HG03469 (cell line): Measurements from ENCODE around the gene RASA3.
"Not testable (repeated sequence)": the region's sequence is repeated elsewhere in the genome, so short reads cannot be mapped to it uniquely, and the experiment has no call there.

Experiments
- ATAC-seq: cut with Tn5 transposase; IDR thresholded peaks from one replicate; pipeline ENCODE4 v1.9.1; 2021; ENCODE audit warnings: mild to moderate bottlenecking, moderate library complexity, moderate number of reproducible peaks; ENCODE audit not compliant: unreplicated experiment

Gene RASA3

DNA sequence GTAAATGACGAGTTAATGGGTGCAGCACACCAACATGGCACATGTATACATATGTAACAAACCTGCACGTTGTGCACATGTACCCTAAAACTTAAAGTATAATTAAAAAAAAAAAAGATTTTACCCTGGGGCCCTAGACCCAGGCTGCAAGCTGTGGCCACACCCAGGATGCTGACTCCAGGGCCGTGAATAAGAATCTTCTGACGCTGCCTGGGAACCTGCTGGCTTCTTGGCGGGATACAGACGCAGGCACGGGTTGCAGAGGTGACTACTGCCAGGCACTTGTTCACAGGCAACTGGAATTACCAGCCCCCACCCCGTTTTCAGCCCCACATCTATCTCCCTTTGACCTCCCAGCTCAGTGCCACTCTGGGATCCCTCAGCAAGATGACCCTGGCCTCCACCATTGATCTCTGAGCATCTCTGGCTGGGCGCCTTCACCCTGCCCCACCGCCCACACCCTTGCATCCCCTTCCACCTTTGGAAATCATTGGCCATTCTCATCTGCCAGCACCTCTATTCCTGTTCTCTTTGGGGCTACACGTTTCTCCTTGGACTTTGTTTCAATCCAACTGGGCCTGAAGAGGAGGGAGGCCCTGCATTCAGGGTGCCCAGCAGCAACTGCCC, 25.6 kb upstream of the RASA3 start:
- ATAC-seq: no peak

DNA sequence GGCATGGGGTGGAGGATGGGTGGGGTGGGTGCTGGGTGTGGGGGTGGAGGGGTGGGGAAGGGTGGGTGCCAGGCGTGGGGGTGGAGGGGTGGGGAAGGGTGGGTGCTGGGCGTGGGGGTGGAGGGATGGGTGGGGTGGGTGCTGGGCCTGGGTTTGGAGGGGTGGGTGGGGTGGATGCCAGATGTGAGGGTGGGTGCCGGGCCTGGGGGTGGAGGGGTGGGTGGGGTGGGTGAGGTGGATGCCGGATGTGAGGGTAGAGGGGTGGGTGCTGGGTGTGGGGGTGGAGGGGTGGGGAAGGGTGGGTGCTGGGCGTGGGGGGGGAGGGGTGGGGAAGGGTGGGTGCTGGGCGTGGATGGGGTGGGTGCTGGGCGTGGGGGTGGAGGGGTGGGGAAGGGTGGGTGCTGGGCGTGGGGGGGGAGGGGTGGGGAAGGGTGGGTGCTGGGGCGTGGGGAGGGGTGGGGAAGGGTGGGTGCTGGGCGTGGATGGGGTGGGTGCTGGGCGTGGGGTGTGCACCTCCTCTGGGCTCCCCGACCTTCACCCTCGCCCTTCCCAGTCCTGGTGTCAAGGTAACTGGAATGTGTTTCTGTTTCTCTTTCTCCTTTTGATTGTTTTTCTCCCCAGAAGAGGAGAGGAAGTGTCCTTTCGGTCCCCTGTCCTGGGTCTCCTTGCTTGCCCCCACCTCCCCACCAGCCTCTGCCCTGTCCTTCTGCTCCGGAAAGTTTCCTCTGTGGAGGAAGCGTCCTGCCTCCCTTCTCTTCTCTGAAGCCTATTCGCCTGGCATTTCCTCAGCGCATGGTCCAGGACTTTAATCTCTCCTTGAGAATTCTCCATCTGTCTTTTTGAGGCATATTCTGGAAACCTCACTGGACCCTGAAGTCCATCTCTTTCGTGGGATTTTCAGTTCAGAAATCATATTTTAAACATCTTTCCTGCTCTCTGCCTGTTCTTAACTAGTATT, 23.8 kb upstream of the RASA3 start:
- no peak for ATAC-seq

DNA sequence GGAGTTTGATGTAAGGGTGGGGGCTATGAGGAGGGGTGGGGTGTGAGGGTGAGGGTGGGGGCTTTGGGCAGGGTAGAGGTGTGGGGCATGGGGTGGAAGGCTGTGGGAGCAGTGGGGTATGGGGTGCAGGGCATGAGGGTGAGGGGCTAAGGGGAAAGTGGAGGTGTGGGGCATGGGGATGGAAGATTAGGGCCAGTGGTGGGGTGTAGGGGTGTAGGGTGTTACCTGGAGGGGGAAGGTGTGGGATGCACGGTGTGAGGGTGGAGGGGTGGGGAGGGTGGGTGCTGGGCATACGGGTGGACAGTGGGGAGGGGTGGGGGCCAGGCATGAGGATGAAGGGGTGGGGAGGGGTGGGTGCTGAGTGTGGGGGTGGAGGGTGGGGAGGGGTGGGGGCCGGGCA, 22.9 kb upstream of the RASA3 start:
- ATAC-seq: no peak

DNA sequence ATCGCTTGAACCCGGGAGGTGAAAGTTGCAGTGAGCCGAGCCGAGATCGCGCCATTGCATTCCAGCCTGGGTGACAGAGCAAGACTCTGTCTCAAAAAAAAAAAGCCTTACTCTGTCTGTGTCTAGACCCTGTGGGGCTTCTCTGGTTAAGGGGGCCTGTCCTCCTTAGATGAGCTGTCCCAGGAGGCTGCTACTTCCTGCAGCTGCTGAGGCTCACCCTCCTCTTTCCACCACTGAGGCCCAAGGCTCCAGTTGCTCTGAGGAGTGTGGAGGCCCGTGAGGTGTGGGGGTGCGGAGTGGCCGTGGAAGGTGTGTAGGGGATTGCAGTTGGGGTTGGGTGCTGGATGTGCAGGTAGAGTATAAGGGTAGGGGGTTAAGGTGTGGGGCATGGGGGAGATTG, 22.1 kb upstream of the RASA3 start:
- no peak for ATAC-seq

DNA sequence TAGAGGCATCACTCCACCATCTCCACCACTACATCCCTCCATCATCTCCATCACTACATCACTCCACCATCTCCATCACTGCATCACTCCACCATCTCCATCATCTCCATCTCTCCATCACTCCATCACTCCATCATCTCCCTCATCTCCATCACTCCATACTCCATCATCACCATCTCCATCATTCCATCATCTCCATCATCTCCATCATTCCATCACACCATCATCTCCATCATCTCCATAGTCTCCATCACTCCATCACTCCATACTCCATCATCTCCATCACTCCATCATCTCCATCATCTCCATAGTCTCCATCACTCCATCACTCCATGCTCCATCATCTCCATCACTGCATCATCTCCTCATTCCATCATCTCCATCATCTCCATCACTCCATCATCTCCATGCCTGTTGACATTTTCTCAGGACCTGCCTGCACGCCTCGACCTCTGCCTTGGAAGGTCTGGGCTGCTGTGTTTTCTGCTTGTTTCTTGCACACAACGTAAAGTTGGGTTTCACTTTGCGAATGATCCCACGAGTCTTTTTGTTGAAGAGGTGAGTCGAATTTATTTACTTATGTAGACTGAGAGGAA, 21.2 kb upstream of the RASA3 start:
- no peak for ATAC-seq

DNA sequence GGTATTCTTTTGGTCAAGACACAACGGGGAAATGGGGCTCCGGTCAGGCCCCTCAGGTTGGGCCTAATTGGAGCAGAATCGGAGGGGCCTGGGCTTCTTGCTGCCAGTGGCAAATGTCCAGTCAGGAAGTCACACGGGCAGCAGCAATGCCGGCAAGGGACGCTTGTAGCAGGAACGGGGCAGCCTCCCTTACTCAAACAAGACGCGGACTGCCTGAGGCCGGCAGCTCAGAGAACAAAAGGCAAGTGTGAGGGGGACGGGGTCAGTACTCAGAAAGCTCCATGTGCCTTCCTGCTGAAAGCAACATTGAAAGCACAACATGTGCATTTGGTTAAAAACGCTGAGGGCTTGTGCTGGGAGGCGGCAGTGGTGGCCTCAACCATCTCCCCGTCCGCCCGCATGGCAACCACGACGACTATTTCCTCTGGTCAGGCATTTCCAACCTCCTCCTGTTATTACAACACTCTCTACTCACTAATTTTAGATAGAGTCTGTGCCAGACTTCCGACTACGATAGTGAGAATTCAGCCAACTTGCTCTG, 20.5 kb upstream of the RASA3 start:
- no peak for ATAC-seq

DNA sequence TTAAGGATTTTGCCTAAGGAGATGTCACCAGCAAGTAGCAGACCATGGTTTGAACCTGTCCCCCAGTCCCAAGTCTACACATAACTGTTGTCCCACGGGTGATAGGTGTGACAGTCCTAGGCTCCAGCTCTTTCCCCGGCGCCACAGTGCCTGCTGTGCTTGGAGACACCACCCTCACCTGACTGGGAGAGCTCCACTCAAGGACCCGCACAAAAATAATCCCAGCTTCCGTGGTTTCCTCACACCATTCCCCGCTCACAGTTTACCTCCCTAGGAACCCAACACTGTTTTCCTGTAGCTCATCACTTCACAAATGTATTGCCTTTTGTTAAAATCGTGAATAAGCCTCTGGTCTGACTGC, 19.8 kb upstream of the RASA3 start:
- ATAC-seq: no peak

DNA sequence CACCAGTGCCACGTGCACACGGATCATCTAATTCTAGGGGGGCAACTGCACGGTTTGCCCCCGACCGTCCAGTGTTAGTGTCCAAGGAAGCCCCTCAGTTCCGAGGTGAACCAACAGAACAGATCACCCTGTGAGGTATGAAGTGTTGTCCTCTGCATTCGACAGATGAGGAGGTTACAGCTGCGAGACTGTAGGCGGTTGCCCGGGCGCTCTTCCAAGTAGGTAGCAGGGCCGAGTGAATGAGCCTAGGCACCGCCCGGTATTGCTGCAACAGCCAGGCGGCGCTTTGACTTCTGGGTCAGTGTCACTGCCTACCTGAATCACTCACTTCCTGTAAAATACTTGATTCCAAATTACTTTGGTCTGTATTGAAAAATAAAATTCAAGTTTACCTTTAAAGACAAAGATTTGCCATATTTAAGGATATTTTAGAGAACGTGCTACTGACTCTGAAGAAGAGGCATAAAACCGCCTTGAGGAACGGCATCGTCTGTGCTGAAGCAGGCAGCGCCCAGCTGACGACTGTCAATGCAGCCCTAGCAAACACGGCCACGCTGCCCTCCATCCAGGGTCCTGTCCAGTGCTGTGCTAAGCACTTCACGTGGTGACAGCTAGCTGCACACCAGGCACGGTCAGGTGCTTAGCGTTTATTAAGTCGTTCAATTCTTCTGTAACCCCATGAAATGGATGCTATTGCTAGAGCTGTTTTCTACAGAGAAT, 19.3 kb upstream of the RASA3 start:
- ATAC-seq: no peak

DNA sequence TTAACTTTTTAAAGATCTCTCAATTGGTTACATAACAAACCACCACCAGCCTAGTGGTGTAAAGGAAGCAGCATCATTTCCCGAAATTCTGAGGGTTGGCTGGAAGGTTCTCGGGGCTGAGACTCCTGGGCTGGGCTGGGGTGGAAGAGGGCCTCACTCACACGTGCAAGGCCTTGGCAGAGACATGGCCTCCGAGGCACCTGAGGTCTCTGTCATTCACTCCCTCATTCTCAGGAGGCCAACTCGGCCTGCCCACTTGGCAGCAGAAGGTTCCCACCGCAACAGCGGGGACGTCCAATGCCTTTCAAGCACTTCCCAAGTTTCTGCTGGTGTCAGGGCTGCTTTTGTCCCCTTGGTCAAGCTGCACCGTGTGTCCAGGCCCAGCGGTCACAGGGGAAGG, 18.6 kb upstream of the RASA3 start:
- no peak for ATAC-seq

DNA sequence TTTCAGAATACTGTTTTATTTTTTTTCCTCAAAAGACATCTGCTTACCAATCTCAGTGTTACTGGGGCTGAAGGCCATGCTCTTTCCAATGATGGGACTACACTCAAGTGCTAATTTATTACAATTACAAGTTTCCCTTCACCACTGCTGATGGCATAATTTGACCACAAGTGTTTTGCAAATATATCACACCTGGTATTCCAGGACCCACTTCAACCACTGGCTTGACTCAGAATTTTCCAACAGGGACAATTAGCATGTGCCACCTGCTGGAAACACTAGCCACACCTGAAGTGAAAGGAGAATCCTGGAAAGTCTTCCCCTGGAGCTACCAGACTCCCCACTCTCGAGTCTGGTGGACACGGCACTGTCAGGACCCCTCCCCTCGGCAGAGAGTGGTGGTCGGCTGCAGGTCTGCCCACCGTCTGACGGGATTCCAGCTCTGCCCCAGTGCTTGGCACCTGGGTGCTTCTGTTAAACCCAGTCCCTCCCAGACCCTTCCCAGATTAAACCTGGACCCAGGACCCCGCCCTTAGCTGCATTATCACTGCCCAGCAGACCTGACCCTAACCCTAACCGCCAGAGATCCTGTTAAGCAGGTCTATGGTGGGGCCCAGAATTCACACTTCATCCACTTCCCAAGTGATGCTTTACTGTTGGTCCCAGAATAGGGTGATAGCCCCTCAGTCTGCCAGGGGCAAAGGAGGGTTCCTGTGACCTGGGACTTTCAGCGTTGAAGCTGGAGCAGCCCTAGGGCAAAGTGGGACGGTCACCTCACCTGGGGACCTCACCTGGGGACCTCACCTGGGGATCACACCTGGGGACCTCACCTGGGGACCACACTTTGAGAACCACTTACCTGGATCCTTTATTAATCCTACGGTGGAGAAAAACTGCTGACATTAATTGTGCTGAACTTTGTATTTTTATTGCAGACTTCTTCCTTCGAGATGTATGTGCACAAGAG, 17.6 kb upstream of the RASA3 start:
- ATAC-seq: no peak

DNA sequence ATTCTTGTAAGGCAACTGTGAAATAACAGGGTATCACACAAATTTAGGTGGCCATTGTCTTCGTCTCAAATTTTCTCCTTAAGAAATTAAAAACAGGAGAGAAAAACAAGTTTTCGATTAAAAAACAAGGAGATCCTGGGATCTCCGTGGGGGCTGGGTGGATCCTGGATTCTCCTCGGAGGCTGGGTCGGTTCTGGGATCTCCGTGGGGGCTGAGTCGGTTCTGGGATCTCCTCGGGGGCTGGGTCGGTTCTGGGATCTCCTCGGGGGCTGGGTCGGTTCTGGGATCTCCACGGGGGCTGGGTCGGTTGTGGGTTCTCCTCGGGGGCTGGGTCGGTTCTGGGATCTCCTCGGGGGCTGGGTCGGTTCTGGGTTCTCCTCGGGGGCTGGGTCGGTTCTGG, 16.5 kb upstream of the RASA3 start:
- ATAC-seq: not testable (repeated sequence)

DNA sequence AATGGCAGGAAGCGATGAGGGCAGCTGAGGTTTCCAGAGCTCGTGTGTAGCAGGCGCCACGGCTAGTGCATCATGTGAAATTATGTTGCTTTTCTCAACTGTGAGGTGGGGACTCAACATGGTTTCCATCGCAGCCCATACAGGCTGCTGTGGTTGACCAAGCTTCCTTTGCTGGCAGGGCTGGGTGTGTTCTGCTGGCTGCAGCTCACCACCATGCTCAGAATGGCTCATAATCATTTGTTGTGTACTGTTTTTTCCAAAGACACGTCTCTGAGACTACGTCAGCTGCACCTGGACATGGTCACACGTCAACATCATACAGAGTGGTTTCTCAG, 16.1 kb upstream of the RASA3 start:
- peak; percentile 87 for ATAC-seq

DNA sequence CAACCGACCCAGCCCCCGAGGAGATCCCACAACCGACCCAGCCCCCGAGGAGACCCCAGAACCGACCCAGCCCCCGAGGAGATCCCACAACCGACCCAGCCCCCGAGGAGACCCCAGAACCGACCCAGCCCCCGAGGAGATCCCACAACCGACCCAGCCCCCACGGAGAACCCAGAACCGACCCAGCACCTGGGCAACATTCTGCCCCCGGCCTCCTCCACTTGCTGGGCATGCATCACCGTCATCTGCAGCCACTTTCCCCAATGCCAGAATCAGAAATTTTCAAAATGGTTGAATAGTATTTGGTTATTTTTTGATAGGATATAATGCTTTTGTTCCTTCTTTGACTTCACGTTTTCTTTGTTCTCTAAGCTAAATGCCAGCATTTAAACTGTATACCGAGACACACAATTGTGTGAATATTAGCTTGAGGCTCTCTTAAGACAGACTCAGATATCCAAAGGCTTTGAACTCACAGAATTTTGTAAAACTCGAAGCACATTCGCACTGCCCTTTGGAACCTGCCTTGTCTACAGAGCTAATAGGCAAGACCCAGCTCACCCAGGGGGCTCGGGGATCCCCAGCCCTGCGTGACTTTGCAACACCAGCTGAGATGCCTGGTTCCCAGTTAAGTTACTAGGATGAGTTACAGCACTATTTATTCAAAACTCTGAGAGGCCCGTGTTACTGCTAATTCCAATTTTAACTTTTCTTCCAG, 15.5 kb upstream of the RASA3 start:
- ATAC-seq: no peak

DNA sequence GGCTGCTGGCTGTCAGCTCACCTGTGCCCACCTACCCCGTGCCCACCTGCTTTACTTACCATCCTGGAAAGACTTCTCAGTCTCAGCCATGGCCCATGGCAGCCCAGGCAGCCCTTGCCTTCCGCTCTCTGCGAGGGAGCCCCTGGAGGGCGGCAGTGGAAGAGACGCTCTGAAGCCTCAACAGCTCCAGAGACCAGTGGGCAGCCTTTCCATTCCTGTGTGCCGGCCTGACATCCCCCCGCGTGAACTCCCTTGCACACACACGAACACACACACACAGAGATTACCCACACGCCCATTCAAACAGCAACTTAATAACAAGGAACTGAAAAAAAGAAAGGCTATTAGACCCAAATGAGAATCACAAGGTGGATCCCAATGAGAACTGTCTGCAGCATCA, 14.2 kb upstream of the RASA3 start:
- no peak for ATAC-seq

DNA sequence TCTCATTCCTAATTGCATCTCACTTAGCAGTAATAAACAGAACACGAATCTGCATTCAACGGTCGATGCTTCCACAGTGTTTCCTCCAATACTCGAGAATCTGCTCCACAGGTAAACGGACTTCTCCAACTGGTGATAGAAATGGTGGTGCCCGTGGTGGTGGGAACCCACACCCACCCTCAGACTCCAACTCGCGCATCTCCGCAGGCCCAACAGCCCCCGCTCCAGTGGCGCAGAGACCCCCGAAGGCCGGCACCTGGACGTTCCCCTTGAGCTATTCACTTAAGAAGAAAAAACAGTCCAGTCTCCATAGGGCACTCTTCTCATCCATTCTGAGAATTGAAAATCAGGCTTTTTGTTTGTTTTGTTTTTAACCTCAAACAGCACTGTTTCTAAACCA, 13.8 kb upstream of the RASA3 start:
- ATAC-seq: no peak

DNA sequence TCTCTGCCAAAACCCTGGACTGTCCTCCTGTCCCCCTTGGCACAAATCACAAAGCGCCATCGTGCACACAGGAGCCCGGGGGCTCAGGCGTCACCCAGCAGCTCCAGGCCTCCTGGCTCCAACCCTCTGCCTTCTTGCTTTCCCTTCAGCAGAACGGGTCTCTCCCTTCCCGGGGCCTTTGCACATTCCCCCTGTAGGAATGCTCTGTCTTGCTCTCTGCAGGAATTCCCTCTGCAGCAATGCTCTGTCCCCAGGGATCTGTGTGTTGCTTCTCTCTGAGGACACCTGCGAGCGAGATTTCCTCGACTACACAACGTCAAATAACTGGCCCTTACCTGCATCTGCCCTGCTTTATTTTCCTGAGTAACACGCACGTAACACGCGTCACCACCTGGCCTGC, 13.3 kb upstream of the RASA3 start:
- ATAC-seq: no peak

DNA sequence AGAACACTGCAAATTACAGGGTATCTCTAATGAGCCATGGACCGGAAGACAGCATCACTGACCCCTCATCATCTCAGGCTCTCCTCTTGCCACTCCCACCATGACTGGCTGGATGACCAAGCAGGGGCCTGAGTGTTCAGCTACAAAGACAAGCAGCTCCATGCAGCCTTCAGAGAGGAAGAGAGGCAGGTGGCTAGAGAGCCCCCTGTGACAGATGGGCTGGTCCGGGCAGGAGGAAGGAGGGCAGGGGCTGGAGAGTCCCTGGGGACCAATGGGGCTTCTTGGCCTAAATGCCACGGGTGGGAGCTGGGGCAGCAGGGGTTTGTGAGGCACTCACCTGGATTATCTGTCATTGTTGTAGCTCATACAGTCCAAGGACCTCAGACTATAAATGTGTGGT, 12.8 kb upstream of the RASA3 start:
- ATAC-seq: no peak

DNA sequence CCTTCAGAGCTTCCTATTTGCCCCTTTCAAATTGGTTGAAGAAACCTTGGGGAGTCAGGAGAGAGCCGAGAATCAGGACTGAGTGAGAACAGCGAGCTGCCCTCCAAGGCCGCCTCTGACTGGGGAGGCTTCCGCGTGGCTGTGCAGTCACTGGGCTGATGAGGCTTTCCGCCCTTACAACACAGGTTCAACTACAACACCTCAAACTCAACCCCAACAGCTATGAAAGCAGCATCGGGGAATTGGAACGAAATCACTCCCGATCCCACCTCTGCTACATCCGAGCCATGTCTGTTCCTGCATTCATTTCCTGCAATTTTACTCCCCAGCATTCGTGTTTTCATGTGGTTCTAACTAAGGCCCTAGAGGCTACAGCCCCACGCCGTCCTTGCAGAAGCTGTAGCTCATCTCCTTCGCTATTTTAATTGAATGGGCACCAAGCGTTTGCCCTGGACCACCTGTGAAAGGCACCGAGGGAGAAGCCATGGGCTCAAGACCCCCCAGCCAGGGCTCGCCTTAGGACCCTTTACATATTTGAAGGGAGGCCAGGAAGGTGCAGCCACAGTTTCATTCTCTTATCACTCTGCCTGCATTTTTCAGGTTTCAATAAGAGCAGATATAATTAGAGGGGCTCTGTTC, 12.3 kb upstream of the RASA3 start:
- no peak for ATAC-seq
